Keratinocyte (primary cell): ENCODE data around the gene ZNF446. TPM values are rescaled to one million over a fixed set of nuclear protein-coding genes. Genes with fewer than 3 reads are reported as not detected.
A peak's percentile ranks its signal among the peaks of the same experiment; 100 is the strongest.
"Not testable (repeated sequence)": the region's sequence is repeated elsewhere in the genome, so short reads cannot be mapped to it uniquely, and the experiment has no call there.

Source experiments
- DNase-seq: peaks from one replicate; pipeline ENCODE4 v3.0.0-alpha.2; 2011; ENCODE audit warnings: low read depth, missing footprints, low spot score
- FAIRE-seq: peaks from 2 replicates; lab custom pipeline; 2011; peaks lifted over from hg19 to GRCh38; lab: Jason Lieb, UNC
- H2AFZ ChIP-seq: 2 replicates; pipeline ENCODE4 v1.6.0; 2012; ENCODE audit warnings: low read length, control low read depth, inconsistent platforms; ENCODE audit not compliant: control insufficient read depth
- H3K27ac ChIP-seq: 2 replicates; pipeline ENCODE4 v1.5.1; 2011; ENCODE audit warnings: low read length; ENCODE audit not compliant: control insufficient read depth, insufficient read depth
- H3K27me3 ChIP-seq: 3 replicates; pipeline ENCODE4 v1.6.0; 2011; ENCODE audit warnings: low read length; ENCODE audit not compliant: control insufficient read depth, insufficient read depth; ENCODE audit errors: extremely low read depth
- H3K36me3 ChIP-seq, 2 experiments: 2 replicates in 1 of 2; 3 replicates in 1 of 2; pipeline ENCODE4 v1.5.1; 2011; ENCODE audit warnings: low read length in 2 of 2, mild to moderate bottlenecking in 1 of 2; ENCODE audit not compliant: control insufficient read depth in 2 of 2, insufficient read depth in 2 of 2; ENCODE audit errors: extremely low read depth in 1 of 2
- H3K4me1 ChIP-seq: 3 replicates; pipeline ENCODE4 v1.5.1; 2011; ENCODE audit warnings: low read length; ENCODE audit not compliant: control insufficient read depth, insufficient read depth; ENCODE audit errors: extremely low read depth
- H3K4me2 ChIP-seq: 3 replicates; pipeline ENCODE4 v1.6.0; 2011; ENCODE audit warnings: low read depth, low read length; ENCODE audit not compliant: control insufficient read depth, insufficient read depth; ENCODE audit errors: extremely low read depth
- H3K4me3 ChIP-seq, 3 experiments: fragments of 200-600 bp in 1 of 3; sonication (generic) in 1 of 3; 2 replicates in 2 of 3; 3 replicates in 1 of 3; pipeline ENCODE4 v1.5.1; 2011 to 2016; ENCODE audit warnings: low read length in 3 of 3, mild to moderate bottlenecking in 3 of 3, control low read depth in 2 of 3, inconsistent platforms in 1 of 3, low read depth in 1 of 3, mixed read lengths in 1 of 3, mixed run types in 1 of 3, moderate library complexity in 1 of 3; ENCODE audit not compliant: control insufficient read depth in 2 of 3, insufficient read depth in 2 of 3; ENCODE audit errors: extremely low read depth in 1 of 3
- H3K79me2 ChIP-seq: 2 replicates; pipeline ENCODE4 v1.6.0; 2012; ENCODE audit warnings: low read length; ENCODE audit not compliant: control insufficient read depth, insufficient read depth
- H3K9ac ChIP-seq: 3 replicates; pipeline ENCODE4 v1.6.0; 2011; ENCODE audit warnings: low read length; ENCODE audit not compliant: control insufficient read depth, insufficient read depth; ENCODE audit errors: extremely low read depth
- H3K9me1 ChIP-seq: 3 replicates; pipeline ENCODE4 v1.6.0; 2011; ENCODE audit warnings: low read length; ENCODE audit not compliant: control insufficient read depth, insufficient read depth; ENCODE audit errors: extremely low read depth
- H3K9me3 ChIP-seq: 2 replicates; pipeline ENCODE4 v1.5.1; 2012; ENCODE audit warnings: low read depth, low read length; ENCODE audit not compliant: control insufficient read depth
- H4K20me1 ChIP-seq: 3 replicates; pipeline ENCODE4 v1.6.0; 2011; ENCODE audit warnings: low read length; ENCODE audit not compliant: control insufficient read depth, insufficient read depth; ENCODE audit errors: extremely low read depth
- EZH2 ChIP-seq: IDR thresholded peaks from one replicate; pipeline ENCODE4 v1.6.1; 2012; ENCODE audit warnings: inconsistent platforms, mild to moderate bottlenecking, low read length, moderate library complexity
- dilution Hi-C: fragments of 300-500 bp; cut with MboI; formaldehyde crosslinking; loops from one replicate; pipeline ENCODE4 v1.7.0; 2020; ENCODE audit warnings: low sequenced_read_pairs; ENCODE audit not compliant: extremely low pct_ligation_motif_present
- polyA plus RNA-seq, 5 experiments: library from polyadenylated mRNA; depleted of rRNA in 3 of 5; stranded (reverse) in 3 of 5; stranded (forward) in 1 of 5; unstranded in 1 of 5; fragments of >200 nt; gene quantifications; 1 replicate in 1 of 5; 2 replicates in 3 of 5; 3 replicates in 1 of 5; pipeline versions ENCODE4 v1.2.1 to v1.2.3, GENCODE V29; 2011 to 2012; ENCODE audit warnings: missing spikeins in 2 of 5, low read depth in 1 of 5, low replicate concordance in 1 of 5
- TF ChIP-seq, protein P1 (sequence below), 3 experiments: IDR thresholded peaks in 1 of 3; conservative IDR thresholded peaks in 1 of 3; optimal IDR thresholded peaks in 1 of 3; 2 replicates in 2 of 3; 3 replicates in 1 of 3; pipeline versions ENCODE3 to v1.5.1; 2011; ENCODE audit warnings: low read length in 3 of 3, mild to moderate bottlenecking in 3 of 3, moderate library complexity in 2 of 3, control low read depth in 1 of 3, inconsistent platforms in 1 of 3; ENCODE audit not compliant: insufficient read depth in 2 of 3; ENCODE audit errors: extremely low read depth in 1 of 3

Gene ZNF446
- polyA plus RNA-seq, 1 donor (not counting 4 experiments of a cell fraction or from before 2014, with no cell fraction given) = 2.1 TPM

DNA sequence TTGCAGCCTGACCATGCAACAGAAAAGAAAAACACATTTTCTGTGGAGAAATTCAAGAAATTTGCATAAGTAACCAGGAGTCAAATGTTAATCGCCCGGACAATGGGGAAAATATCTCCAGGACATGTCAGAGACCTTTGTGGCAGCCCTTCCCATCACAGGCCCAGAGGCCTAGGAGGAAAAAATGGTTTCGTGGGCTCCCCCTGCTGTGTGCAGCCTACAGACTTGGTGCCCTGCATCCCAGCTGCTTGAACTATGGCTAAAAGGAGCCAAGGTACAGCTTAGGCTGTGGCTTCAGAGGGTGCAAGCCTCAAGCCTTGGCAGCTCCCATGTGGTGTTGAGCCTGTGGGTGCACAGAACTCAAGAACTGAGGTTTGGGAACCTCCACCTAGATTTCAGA lies 27.3 kb upstream of the ZNF446 start:
- H3K79me2 ChIP-seq, H3K4me2 ChIP-seq, H3K9me3 ChIP-seq, FAIRE-seq, H2AFZ ChIP-seq, H3K27ac ChIP-seq, H3K27me3 ChIP-seq, DNase-seq, H4K20me1 ChIP-seq, H3K4me3 ChIP-seq, dilution Hi-C loops, H3K36me3 ChIP-seq, H3K9me1 ChIP-seq, H3K9ac ChIP-seq: not testable (repeated sequence)
- H3K4me1 ChIP-seq = peaks cover 11% of the 10 kb centered on the region

DNA sequence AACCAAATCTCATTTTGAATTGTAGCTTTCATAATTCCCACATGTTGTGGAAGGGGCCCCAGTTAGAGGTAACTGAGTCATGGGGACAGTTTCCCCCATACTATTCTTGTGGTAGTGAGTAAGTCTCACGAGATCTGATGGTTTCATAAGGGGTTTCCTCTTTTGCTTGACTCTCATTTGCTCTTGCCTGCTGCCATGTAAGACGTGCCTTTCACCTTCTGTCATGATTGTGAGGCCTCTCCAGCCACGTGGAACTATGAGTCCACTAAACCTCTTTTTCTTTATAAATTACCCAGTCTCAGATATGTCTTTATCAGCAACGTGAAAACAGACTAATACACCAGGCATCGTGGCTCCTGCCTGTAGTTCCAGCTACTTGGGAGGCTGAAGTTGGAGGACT lies 26.2 kb upstream of the ZNF446 start:
- H3K4me1 ChIP-seq = peaks cover 11% of the 10 kb centered on the region
- H3K4me3 ChIP-seq, FAIRE-seq, H4K20me1 ChIP-seq, DNase-seq, H3K4me2 ChIP-seq, H3K9me1 ChIP-seq, H3K36me3 ChIP-seq, H3K9me3 ChIP-seq, dilution Hi-C loops, H3K9ac ChIP-seq, H3K79me2 ChIP-seq, H3K27me3 ChIP-seq, H3K27ac ChIP-seq, H2AFZ ChIP-seq: not testable (repeated sequence)

DNA sequence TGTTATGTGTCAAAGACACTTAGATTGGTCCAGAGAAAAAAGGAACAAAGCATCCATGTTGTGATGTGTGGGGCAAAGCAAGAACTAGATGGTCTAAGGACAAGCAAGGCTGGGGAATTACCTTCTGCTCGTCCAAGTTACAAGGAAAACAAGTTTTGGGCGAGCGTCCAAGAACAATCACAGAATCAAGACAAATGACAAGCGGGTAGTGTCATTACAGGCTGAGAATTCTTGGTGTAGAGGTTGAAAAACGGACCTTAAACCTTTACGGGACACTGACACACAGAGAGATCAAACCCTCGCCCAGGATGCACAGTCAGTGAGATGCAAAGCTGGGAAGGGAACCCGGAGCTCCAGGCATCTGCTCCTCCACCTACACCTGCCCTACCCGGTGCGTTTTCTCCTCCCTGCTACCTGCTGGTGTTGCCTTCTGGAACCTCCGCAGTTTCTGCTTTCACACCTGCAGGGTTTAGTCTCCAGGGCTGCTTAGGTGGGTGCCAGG lies 25.2 kb upstream of the ZNF446 start:
- no peak for TF ChIP-seq EZH2
- TF ChIP-seq, protein P1, sequence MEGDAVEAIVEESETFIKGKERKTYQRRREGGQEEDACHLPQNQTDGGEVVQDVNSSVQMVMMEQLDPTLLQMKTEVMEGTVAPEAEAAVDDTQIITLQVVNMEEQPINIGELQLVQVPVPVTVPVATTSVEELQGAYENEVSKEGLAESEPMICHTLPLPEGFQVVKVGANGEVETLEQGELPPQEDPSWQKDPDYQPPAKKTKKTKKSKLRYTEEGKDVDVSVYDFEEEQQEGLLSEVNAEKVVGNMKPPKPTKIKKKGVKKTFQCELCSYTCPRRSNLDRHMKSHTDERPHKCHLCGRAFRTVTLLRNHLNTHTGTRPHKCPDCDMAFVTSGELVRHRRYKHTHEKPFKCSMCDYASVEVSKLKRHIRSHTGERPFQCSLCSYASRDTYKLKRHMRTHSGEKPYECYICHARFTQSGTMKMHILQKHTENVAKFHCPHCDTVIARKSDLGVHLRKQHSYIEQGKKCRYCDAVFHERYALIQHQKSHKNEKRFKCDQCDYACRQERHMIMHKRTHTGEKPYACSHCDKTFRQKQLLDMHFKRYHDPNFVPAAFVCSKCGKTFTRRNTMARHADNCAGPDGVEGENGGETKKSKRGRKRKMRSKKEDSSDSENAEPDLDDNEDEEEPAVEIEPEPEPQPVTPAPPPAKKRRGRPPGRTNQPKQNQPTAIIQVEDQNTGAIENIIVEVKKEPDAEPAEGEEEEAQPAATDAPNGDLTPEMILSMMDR (optimal IDR thresholded peaks at IDR 0.05 in 1 of 3, IDR thresholded peaks at IDR 0.05 in 1 of 3, conservative IDR thresholded peaks at IDR 0.05 in 1 of 3; ENCODE audit: extremely low read depth in 1 of 3, insufficient read depth in 2 of 3, low read length in 3 of 3) = no peak
- FAIRE-seq = no peak
- dilution Hi-C loops = no loop called here

More for the DNA sequence above, 25.2 kb upstream of the ZNF446 start:
- Histone ChIP-seq H3K79me2 (no peaks in the 10 kb centered on the region), H3K4me1 (peaks cover 11% of the 10 kb centered on the region), H3K27ac (no peak overlapping the region), H2AFZ (peak overlapping the region; percentile 96), H3K9me3 (peaks cover 2% of the 10 kb centered on the region), H4K20me1 (no peaks in the 10 kb centered on the region), H3K27me3 (no peaks in the 10 kb centered on the region), H3K9me1 (no peaks in the 10 kb centered on the region), H3K9ac (peak overlapping the region; percentile 75), H3K4me3 (peak overlapping the region; percentile 81 to 91 (median 82)), H3K36me3 (peaks cover 6 to 7% of the 10 kb centered on the region in 2 experiments), H3K4me2 (peak overlapping the region; percentile 97)
- no peak for DNase-seq
